Adrenal gland (tissue), 12 donors: ENCODE measurements around the gene RABGAP1L. TPM values are rescaled to one million over a fixed set of nuclear protein-coding genes. Genes with fewer than 3 reads are reported as not detected.

Experiments used
- DNase-seq, 7 donors: peaks; one replicate each; pipeline ENCODE4 v3.0.0-alpha.2; 2019 to 2020
- H3K27ac ChIP-seq, 5 donors: fragments of 200-600 bp; sonication (generic) in 4 of 5; 1 replicate in 3 of 5; 2 replicates in 2 of 5; pipeline versions ENCODE4 v1.5.1 to v1.8.0; 2016 to 2020; ENCODE audit warnings: mild to moderate bottlenecking in 1 of 5
- H3K27me3 ChIP-seq: fragments of 200-600 bp; 2 replicates; pipeline ENCODE4 v1.8.0; 2021
- H3K36me3 ChIP-seq, 2 donors: fragments of 200-600 bp; replicated peaks in 1 of 2; 1 replicate in 1 of 2; 2 replicates in 1 of 2; pipeline versions ENCODE4 v1.5.1 to v1.8.0; 2018 to 2022
- H3K4me1 ChIP-seq, 2 donors: fragments of 200-600 bp; replicated peaks in 1 of 2; 1 replicate in 1 of 2; 2 replicates in 1 of 2; pipeline versions ENCODE4 v1.5.1 to v1.8.0; 2018 to 2021
- H3K4me3 ChIP-seq, 4 donors: fragments of 200-600 bp; sonication (generic) in 3 of 4; one replicate each; pipeline ENCODE4 v1.5.1; 2016 to 2018
- H3K9me3 ChIP-seq, 3 donors: fragments of 200-600 bp; sonication (generic) in 1 of 3; replicated peaks in 1 of 3; 1 replicate in 2 of 3; 2 replicates in 1 of 3; pipeline versions ENCODE4 v1.5.1 to v1.8.0; 2016 to 2021
- CTCF ChIP-seq, 6 experiments: fragments of 450-650 bp in 4 of 6; fragments of 200-600 bp in 2 of 6; sonication (generic) in 1 of 6; IDR thresholded peaks; 1 replicate in 5 of 6; 2 replicates in 1 of 6; pipeline versions ENCODE4 v1.5.1 to v1.8.0; 2016 to 2021; ENCODE audit warnings: antibody characterized with exemption in 6 of 6, mild to moderate bottlenecking in 2 of 6, moderate library complexity in 1 of 6
- POLR2A ChIP-seq, 2 donors: fragments of 450-650 bp; IDR thresholded peaks; one replicate each; pipeline ENCODE4 v1.6.1; 2017; ENCODE audit warnings: antibody characterized with exemption in 2 of 2, mild to moderate bottlenecking in 2 of 2, moderate library complexity in 1 of 2
- WGBS, 4 donors: extraction: QIAGEN DNeasy Blood & Tissue Kit in 2 of 4; methylation state at CpG; one replicate each; pipeline versions ENCODE4 v1.1.5 to v1.1.7; 2013 to 2017; 5-methylcytosine and 5-hydroxymethylcytosine counted together
- intact Hi-C, 2 donors: fragments of 100-400 bp; cut with DNase I; formaldehyde crosslinking; loops; one replicate each; pipeline versions ENCODE4 v1.14.1 to v1.15.0; 2022 to 2023
- polyA plus RNA-seq, 3 donors: library from polyadenylated mRNA; stranded (reverse); fragments of 200-250 nt in 2 of 3; fragments of 350-450 nt in 1 of 3; fragmentation: Illumina TruSeq in 1 of 3; extraction: RNeasy Lipid Tissue Mini Kit (QIAGEN cat#74804) in 1 of 3; gene quantifications; one replicate each; pipeline ENCODE4 v1.2.3, GENCODE V29; 2013 to 2014
- total RNA-seq, 9 donors: library from RNA; depleted of rRNA in 4 of 9; stranded (reverse); fragments of >200 nt in 4 of 9; fragments of 120-200 nt in 1 of 9; fragmentation: NEBNext Ultra II Directional in 1 of 9; extraction: Animal tissue kit (Norgen Biotek cat#: 25700) in 1 of 9; gene quantifications; one replicate each; pipeline versions ENCODE4 v1.1.0 to v1.2.4, GENCODE V29; 2013 to 2023
- donor health status: healthy with polysubstance abuse.
- donor health status: Bipolar disorder and iron deficiency.
- donor health status: DM: yes; HTN: yes; CAD: no.
- donor health status: DM: no; HTN: no; CAD: no.
- donor health status: DM: no; HTN: no; CAD: no.
- donor health status: DM: yes; HTN: yes; CAD: no.

RABGAP1L gene
- total and polyA plus RNA-seq, 12 donors: 10.4 to 29.9 (median 19.7) TPM

DNA sequence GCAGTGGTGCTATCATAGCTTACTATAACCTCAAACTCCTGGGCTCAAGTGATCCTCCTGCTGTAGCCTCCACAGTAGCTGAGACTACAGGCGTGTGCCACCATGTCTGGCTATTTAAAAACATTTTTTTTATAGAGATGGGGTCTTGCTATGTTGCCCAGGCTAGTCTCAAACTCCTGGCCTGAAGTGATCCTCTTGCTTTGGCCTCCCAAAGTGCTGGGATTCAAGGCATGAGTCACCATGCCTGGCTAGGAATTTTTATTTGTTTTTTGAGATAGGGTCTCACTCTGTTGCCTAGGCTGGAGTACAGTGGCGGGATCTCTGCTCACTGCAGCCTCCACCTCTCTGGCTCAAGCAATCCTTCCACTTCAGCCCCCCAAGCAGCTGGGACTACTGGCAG lies 8.8 kb upstream of the RABGAP1L start:
- Histone ChIP-seq H3K4me1 (no peaks in the 10 kb centered on the region), H3K9me3 (no peaks in the 10 kb centered on the region), H3K27ac (no peak overlapping the region), H3K36me3 (no peaks in the 10 kb centered on the region), H3K4me3 (no peak overlapping the region), H3K27me3 (no peaks in the 10 kb centered on the region)
- TF ChIP-seq CTCF (IDR thresholded peaks at IDR 0.05): no peak
- TF ChIP-seq POLR2A (IDR thresholded peaks at IDR 0.05): no peak
- WGBS, 4 donors: 86 to 95% (median 94%) methylated on average over 2 of the region's 2 CpGs
- intact Hi-C loops: no loop called here
- no peak for DNase-seq

DNA sequence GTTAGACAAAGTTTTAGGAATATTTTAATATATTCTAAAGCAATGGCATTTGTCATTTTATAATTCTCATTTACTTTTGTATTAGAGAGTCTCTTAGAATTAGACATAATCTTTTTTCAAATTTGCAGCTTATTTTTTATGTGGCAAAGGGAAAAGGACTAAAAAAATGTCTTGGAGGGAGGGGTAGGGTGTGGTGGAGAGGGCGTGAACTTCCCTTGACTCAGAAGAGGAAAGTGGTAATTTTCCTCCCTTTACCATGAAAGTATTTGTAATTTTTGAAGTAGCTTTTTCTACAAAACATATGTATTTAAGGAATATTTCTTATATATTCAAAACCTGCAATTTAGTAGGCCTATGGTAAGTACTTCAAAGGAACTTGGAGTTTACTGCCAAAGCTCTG lies 6.9 kb upstream of the RABGAP1L start:
- Histone ChIP-seq H3K9me3 (no peaks in the 10 kb centered on the region), H3K36me3 (no peaks in the 10 kb centered on the region), H3K27me3 (no peaks in the 10 kb centered on the region), H3K4me3 (no peak overlapping the region), H3K4me1 (no peaks in the 10 kb centered on the region), H3K27ac (no peak overlapping the region)
- no peak for TF ChIP-seq CTCF (IDR thresholded peaks at IDR 0.05)
- no peak for TF ChIP-seq POLR2A (IDR thresholded peaks at IDR 0.05)
- WGBS, 4 donors: 75 to 84% (median 79%) methylated on average over 1 of the region's 1 CpG
- intact Hi-C loops: no loop called here
- DNase-seq: no peak

DNA sequence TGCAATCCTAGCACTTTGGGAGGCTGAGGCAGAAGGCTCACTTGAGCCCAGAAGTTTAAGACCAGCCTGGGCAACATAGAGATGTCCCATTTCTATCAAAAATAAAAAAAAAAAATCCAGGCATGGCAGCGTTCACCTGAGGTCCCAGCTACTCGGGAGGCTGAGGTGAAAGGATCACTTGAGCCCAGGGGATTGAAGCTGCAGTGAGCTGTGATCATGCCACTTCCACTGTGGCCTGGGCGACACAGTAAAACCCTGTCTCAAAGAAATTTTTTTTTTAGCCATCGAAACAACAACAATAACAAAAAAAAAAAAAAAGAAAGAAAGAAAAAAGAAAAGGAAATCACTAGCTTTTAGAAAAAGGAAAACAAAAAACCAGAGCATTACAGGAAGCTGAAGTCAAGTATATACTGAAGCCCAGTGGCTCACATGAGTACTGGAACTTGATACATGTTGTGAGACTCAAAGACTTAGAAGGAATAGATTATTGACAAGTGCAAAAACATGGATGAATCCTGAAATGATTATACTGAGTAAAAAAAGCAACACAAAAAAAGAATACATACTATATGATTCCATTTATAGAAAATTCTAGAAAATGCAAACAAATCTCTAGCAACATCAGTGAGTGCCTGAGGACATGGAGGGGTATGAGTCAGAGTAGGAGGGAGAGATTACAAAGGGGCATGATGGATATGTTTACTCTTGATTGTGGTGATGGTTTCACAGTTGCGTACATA lies 6.1 kb upstream of the RABGAP1L start:
- H3K27me3 ChIP-seq: no peaks in the 10 kb centered on the region
- no peaks in the 10 kb centered on the region for H3K4me1 ChIP-seq
- DNase-seq: no peak
- WGBS, 4 donors: 75 to 87% (median 84%) methylated on average over 5 of the region's 5 CpGs
- no peak overlapping the region for H3K4me3 ChIP-seq
- H3K9me3 ChIP-seq: no peaks in the 10 kb centered on the region
- TF ChIP-seq POLR2A (IDR thresholded peaks at IDR 0.05) (no peak), CTCF (IDR thresholded peaks at IDR 0.05) (no peak)
- no peak overlapping the region for H3K27ac ChIP-seq
- intact Hi-C loops: no loop called here
- no peaks in the 10 kb centered on the region for H3K36me3 ChIP-seq

DNA sequence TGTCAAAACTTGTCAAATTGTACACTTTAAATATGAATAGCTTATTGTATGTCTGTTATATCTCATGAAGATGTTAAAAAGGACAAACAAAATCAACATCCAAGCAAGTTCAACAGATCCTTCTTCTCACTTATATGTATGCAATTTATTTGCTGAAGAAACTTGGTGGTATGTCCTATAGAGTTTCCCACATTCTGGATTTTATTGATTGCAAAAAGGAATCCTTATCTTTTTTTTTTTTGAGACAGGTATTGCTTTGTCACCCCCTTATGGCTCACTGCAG lies 5.6 kb upstream of the RABGAP1L start:
- TF ChIP-seq POLR2A (IDR thresholded peaks at IDR 0.05) (no peak), CTCF (IDR thresholded peaks at IDR 0.05) (no peak)
- no peaks in the 10 kb centered on the region for H3K9me3 ChIP-seq
- no peaks in the 10 kb centered on the region for H3K27me3 ChIP-seq
- no peaks in the 10 kb centered on the region for H3K36me3 ChIP-seq
- H3K4me3 ChIP-seq: no peak overlapping the region
- no peak for DNase-seq
- intact Hi-C loops: no loop called here
- H3K4me1 ChIP-seq: no peaks in the 10 kb centered on the region
- no peak overlapping the region for H3K27ac ChIP-seq
